Neural progenitor cell (in vitro differentiated cells): Measurements from ENCODE around the gene OLR1.

Source experiments
- CTCF ChIP-seq: fragments of 200-600 bp; sonication (generic); IDR thresholded peaks from 2 replicates; pipeline ENCODE4 v1.5.1; 2017; ENCODE audit warnings: antibody characterized with exemption, mild to moderate bottlenecking
- EZH2 ChIP-seq: fragments of 200-600 bp; sonication (generic); IDR thresholded peaks from 2 replicates; pipeline ENCODE4 v1.6.1; 2017; ENCODE audit warnings: antibody characterized with exemption, mild to moderate bottlenecking, moderate library complexity

GRCh38 chr12:10179776-10180181, 7.8 kb upstream of the OLR1 start:
- TF ChIP-seq CTCF: no peak
- TF ChIP-seq EZH2: no peak
